NCI-H1694 (cell line): ENCODE data around the gene CELSR1.

Experiments
- DNase-seq: peaks from one replicate; lab custom pipeline; 2025; lab: John Stamatoyannopoulos, UW

The CELSR1 gene

DNA sequence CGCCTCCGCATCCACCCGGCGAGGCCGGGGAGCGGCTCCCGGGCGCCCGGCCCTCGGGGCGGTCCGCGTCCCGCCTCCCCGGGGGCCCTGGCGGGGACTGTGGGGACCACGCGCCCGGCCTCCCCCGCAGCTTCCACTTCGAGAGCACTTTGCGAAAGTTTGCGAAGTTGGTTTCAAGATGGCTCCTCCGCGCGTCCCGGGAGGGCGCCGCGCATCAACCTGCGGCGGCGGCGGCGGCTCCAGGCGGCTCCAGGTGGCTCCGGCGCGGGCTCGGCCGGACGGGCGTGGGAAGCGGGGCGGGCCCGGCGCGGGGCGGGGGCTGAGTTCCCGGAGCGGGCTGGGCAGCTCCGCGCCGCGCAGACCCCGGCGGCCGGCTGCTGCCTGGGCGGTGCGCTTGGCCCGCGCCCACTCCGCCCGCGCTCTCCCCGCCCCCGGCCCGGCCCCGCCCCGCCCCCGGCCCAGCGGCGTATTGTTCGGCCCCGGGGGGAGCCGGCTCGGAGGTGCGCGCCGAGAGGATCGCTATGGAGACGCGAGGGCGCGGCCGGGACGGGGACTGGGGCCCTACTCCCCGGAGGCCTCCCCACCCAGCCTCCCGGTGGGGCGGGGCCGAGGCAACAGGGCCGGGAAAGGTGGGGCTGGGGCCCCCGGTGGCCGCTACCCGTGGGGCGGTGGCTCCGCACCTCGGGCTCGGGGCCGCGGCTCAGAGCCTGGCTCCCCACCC lies at the start of gene CELSR1:
Gene CELSR1 (minus strand): TSS at position 396 of the 721 bp plus-strand sequence. CDS start 450 bp downstream, outside the sequence.
- DNase-seq: no peak

DNA sequence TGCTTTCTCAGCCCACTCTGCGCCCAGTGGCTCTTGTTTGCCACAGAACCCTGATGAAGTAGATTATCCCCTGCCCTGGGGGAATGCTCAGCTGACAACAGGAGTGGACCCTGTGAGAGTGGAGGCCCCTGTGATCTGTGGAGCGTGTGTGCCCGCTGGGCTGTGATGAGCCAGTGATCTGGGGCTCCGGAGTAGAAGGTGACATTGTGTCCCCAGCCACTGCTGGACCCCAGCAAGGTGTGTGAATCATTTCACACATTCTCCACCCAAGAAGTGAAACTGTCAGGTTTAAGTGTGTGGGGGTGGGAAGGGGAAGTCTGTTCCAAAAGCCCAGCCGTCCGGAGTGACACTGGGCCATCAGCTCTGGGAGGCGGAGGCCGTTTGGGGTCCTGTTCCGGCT lies 49.6 kb upstream of the CELSR1 start:
- no peak for DNase-seq

DNA sequence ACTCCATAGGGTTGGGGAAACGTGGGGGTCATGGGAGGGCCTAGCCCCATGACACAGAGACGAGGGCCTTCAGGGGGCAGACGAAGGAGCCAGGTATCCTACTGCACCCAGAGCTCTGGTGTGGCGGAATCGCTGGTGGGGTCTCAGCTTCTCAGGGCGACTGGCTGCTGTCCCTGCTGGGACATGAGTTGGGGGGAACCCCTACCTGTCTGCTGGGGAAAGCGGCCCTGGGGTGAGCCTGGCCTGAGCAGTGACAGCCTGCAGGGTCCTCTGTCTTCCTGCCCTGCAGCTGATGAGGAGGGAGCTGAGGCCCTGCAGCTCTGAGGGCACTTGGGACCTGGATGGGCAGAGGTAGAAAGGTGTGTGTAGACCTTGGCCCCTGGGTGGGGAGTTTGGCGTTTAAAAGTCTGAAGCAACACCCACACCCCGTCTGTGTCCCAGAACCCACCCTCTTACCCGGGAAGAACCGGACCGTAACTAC lies 49.2 kb upstream of the CELSR1 start:
- DNase-seq: no peak

- DNase-seq: no peak
These were observed 48.7 kb upstream of the CELSR1 start for GRCh38 chr22:46586123-46586519.

DNA sequence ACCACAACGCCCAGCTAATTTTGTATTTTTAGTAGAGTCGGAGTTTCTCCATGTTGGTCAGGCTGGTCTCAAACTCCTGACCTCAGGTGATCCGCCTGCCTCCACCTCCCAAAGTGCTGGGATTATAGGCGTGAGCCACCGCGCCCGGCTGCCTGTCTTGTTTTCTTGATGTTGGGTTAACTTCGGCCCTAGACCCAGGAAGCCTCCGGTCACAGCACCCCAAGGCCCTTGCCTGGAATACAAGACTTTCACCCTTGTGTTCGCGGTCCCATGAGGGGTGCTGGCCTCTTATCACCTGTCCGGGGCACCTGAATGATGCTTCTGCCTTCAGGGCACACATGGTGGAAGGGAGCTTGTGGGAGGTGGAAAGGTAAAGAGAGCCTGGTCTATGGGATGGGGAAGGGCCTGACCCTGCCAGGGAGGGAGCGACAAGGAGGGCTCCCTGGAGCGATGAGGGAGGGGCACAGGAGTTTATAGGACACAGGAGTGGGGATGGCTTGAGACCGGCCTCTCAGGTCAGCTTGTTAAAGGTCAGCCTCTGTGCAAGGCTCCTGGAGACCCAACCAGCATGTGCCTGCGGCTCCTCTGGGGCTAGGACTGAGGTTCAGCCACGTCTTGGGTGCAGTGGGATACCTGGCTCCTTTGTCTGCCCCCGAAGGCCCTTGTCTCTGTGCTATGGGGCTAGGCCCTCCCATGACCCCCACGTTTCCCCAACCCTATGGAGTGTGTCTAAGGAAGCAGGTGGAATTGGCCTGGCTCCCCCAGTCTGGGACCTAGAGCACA lies 48.1 kb upstream of the CELSR1 start:
- DNase-seq: no peak

GRCh38 chr22:46584081-46584921 lies 46.9 kb upstream of the CELSR1 start:
- no peak for DNase-seq

DNA sequence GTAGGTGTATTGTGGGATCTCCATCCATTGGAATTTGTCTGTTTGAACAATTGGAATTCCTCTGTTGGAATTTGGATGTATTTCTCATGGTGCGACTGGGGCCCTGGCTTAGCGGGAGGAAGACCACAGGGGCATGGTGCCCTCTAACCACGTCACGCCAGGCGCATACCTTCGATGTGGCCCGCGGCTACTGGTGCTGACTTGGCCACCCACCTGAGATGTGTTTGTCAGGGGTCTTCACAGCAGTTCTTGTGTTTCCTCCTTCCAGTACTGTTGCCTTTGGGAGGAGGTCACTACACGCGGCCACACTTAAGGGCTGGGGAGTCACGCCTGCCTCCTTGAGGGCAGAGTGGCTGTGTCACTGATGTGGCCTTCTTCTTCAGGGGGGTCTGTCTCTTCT lies 46.2 kb upstream of the CELSR1 start:
- no peak for DNase-seq

DNA sequence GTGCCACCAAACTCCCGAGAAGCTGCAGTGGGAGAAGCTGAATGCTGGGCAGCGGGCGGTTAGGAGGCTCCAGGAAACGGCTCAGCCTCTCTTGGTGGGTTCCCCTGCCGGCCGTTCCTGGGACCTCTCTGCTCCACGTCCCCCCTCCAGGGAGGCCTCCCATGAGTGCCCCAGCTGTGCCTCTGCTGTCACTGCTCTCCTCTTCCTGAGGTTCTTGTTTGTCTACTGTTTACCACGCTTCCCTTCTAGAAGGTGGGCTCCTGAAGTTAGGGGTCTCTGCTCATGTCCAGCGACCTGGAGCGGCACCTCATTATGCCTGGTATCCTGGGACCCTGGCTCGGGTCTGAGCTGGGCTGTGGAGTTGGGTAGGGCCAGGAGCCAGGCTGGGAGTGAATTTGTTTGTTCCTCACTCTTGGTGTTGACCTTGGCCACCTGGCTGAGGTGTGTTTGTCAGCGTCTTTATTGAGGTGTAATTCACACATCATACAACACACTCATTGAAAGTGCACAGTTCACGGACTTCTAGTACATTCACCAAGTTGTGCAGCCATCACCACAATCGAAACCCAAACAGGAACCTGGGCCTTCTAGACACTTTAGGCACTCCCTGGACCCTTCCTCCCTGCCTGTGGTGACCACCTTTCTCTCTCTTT lies 45.0 kb upstream of the CELSR1 start:
- no peak for DNase-seq

GRCh38 chr22:46581538-46582244 lies 44.3 kb upstream of the CELSR1 start:
- no peak for DNase-seq

DNA sequence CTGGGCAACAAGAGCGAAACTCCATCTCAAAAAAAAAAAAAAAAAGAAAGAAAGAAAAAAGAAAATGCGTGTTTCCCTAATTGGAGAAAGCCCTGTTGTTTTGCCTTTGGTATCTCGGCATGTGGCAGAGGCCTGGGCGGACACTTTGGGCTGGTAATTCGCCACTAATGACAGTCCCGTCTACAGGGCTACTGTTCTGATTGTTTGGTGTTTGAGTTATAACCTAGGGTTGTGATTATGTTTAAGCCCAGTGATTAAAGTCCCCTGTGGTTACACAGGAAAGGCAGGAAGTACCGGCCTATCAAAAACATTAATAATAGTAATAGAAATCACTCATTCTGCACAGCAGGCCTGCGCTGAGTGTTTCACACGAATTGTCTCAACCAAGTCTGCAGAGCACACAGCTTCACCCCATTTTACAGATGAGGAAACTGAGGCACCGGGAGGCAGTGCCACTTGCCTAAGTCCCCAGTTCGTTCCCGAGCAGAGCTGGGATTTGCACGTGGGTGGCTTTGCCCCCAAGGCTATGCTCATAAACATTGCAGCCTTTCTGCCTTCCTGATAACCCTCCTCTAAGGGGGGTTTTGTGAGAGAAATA lies 43.6 kb upstream of the CELSR1 start:
- DNase-seq: no peak

GRCh38 chr22:46579751-46580449 lies 42.5 kb upstream of the CELSR1 start:
- no peak for DNase-seq

GRCh38 chr22:46578824-46579561 lies 41.6 kb upstream of the CELSR1 start:
- DNase-seq: no peak

- no peak for DNase-seq
These were observed 40.9 kb upstream of the CELSR1 start for GRCh38 chr22:46578251-46578823.

- DNase-seq: no peak
These were observed 40.2 kb upstream of the CELSR1 start for GRCh38 chr22:46577368-46578249.

GRCh38 chr22:46576556-46577367 lies 39.3 kb upstream of the CELSR1 start:
- no peak for DNase-seq

DNA sequence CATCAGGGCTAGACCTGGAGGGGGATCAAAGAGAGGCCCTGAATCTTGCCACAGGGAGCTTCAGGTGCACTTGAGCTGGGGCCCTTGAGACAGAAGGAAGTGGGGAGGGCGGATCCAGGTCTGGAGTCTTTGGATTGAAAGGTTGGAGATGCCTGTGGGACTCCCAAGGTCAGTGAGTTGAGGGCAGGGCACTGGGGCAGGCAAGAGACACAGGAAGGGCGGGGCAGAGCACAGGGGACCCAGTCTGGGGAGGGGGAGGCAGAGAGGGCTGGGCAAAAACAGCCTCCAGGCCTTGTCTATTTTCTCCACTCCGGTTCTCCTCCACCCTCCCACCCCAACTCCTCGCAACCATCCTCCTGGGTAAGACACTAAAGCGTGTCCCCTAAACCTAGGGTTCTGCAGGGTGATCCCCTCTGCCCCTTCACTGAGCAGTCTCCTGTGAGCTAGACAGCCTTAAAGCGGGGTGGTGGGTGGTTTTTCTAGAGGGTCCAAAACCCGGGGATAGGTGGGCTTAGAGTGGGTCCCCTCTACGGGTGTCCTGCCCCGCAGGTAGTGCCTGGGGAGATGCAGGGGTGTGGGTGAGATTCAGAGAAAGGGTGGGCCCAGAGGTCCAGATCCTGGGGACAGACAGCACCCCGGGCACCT lies 38.6 kb upstream of the CELSR1 start:
- DNase-seq: no peak
